Effector CD4-positive, alpha-beta T cell (primary cell): Measurements from ENCODE around the gene VCPKMT.

Source experiments
- DNase-seq: peaks from one replicate; pipeline ENCODE4 v3.0.0-alpha.2; 2020

The VCPKMT gene

DNA sequence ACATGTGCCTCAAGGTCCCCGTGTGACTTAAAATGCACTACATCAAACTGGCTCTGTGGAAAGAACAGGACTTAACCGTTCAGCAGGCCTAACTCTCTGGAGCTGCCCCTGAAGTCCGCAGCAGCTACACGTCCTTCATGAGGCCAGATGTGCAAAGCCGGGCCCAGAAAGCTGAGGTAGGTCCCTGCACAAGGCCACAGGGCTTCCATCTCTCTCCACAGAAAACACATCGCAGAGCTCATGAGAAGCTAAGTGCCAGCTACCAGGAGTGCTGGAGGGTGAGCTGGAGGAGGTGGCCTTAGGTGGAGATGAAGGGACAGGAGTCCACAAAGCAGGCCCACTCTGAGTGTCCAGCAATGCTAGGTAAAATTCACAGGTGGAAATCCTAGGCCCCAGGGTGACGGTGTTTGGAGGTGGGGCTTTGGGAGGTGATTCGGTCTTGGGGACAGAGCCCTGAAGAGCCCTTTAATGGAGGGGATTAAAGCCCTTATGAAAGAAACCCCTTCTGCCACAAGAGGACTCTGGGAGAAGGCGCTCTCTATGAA, 52.4 kb downstream of the VCPKMT start:
- DNase-seq, result no peak

DNA sequence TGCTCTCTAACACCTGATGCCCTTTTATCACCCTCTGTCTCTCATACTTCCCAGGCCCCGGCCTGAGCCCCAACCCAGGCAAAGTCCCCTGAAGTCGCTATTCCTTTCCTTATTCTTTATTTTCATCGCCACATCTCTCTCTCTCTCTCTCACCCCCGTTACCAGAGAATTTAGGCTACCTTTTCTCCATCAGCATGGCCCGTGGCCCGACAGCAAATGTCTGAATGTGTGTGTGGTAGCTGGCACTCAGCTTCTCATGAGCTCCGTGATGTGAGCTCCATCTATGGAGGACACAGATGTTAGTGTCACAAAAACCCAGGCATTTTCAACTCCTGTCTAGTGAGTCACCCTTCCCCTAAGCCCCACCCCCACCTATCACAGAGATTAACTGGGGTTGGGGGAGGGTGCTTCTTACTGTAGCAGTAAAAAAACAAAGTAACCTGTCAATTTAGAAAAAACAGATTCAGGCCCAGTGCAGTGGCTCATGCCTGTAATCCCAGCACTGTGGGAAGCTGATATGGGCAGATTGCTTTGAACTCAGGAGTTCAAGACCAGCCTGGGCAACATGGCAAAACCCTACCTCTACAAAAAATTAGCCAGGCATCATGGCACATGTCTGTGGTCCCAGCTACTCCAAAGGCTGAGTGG, 53.8 kb downstream of the VCPKMT start:
- peak; percentile 79 for DNase-seq

DNA sequence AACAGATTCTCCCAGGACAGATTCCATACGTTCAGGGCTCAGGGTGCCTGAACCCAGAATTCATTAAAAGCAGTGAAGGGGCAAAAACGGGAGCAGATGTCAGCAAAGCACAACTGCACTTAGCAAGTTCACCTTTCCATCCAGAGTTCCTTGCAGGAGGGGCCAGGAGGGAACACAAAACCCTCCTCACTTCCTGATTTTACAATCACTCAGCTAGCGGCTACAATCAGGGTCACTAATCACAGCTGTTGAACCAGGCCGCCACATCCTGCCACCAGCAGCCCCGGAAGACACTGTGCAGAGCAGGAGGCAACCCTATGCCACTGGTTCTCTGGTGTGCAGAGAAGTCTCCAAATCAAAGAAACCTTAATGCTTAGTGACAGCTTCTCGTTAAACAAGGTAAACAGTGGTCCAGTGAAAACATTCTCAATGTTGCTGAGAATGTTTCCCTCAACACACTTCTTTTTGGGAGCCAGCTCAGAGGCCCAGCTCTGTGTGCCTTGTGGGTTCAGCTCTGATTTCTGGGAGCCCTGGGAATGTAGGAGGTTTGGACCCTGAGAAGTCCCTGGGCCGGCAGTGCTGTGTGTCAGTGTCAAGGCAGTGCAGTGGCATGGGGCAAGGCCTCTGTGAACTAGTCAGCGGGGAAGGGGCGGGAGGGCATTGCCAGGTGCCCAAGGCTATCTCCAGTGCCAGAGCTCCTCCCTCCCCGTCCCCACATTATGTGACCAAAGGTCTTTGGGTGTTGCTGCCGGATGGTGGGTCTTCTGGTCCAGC, 54.5 kb downstream of the VCPKMT start:
- peak; percentile 54 for DNase-seq

DNA sequence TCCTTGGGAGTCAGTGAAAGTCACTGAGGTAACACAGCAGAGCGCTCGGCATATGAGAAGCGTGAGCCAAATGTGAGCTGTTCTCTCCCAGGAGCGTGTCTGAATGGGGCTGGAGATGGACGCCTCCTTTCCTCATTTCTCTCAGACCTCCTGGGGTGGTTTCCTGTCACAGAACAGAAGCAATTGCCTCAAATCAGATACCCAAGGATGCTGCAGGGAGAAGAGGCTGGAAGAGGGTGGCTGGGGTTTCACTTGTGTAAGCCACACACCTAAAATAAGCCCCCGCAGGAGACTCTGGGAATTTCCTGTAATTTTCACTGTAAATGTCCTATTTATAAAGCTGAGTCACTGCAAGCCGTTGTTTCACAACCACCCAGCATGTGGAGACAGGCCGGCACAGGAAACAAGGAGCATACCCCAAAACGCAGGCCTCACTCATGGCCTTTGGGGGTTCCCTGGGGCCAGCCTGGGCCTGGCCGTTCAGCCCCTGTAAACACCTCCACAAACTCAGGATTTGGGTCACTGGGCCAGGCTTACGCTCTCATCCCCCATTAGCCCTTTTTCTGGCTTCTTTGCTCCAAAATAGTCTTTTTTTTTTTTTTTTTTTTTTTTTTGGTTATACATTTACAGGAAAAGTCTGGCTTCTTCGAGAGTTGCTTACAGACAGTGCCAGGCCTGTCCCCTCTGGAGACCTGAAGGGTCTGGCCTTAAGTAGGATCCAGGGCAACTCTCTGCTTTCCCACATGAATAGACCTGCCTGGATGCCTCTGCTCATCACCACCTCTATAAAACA, 55.3 kb downstream of the VCPKMT start:
- DNase-seq, result no peak

DNA sequence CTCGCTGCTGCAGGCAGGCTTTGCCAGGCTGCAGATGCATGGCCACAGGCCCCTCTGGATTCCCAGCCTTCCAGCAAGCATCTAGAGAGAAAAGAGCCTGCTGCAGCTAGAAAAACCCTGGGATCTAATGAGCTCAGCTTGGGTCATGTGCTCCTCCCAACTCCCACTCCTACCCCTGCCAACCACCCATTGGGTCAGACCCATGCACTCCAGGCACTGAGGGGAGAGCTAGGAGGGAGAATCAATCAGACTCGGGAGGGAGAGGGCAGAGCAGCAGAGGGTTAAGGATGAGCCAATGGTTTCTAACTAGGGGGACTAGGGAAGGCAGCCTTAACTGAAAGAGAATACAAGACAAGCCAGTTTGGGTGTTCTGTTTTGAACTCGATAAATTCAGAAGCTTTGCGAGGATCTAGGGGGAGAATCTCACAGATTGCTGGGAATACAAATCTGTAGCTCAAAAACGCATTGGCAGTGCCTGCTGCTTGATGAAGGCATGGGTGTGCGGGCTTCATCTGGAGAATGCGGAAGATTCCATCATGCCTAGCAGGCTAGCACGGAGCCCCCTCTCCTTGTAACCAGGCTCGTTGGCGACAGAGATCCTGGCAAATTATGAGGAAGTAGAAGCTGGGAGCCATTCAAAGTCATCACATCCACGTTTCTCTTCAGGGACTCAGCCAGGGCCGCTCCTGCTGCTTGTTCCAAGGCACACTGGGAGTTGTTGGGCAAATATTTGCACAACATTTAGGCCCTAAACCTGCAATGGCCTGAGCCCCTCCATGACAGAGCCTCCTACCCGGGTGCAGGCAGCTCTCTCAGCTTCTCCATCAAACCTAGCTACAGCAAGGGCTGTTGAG, 56.4 kb downstream of the VCPKMT start:
- no peak for DNase-seq
